GM18873 (cell line): Measurements from ENCODE around the gene VEGFA.
"Not testable (repeated sequence)": the region's sequence is repeated elsewhere in the genome, so short reads cannot be mapped to it uniquely, and the experiment has no call there.

Source experiments
- ATAC-seq: cut with Tn5 transposase; IDR thresholded peaks from one replicate; pipeline ENCODE4 v1.9.1; 2021; ENCODE audit warnings: mild to moderate bottlenecking, moderate library complexity, moderate number of reproducible peaks; ENCODE audit not compliant: unreplicated experiment, low FRiP score

The VEGFA gene

GRCh38 chr6:43817192-43817591, 47.2 kb downstream of the VEGFA start:
- ATAC-seq, result no peak

GRCh38 chr6:43818973-43819372, 49.0 kb downstream of the VEGFA start:
- not testable (repeated sequence) for ATAC-seq

DNA sequence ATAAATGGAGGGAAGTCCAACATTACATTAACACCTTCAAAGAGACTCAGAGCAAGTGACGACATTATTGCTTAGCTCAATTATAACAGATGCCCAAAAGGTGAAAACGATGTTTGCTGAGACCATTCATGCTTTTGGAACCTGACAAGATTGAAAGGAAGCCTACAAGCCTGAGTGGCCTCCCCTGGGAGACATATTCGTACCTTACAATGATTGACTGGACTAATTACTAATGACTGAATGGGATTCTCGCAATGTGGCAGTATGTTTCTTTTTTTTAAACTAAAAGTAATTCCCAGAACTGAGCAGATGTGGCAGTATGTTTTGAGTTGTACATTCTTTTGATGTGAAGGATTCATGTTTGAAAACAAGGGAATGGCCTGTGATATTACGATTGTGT, 49.9 kb downstream of the VEGFA start:
- no peak for ATAC-seq

GRCh38 chr6:43820486-43820885, 50.5 kb downstream of the VEGFA start:
- no peak for ATAC-seq

DNA sequence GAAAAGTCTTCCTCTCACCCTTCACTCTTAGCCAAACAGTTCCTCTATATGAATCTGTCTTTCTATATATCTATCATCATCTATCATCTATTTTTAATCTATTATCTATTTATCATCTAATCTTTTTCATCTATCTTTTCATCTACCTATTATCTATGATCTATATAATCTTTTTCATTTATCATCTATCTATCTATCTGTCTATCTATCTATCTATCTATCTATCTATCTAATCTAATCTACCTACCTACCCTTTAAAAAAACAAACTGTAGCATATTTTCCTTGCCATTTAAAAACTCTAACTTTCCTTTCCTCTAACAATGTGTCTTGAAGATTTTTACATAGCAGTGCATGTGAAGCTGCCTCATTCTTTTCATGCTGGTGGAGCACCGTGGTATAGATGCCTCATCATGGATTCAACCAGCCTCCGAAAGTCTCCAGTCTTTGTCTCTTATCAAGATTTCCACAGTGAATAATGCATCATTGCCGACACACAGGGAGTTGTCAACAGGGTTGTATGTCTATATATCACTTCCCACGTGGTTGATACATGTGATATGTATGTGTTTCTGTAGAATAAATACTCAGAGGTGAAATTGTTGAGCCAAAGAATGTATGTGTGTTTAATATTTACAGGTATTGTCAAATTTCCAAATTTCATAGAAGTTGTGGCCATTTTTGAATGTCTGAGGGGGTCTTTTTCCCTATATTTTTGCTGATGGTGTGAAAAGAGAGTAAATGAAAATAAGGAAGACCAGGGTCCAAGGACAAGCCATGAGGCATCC, 51.3 kb downstream of the VEGFA start:
- ATAC-seq, result no peak

GRCh38 chr6:43823390-43823789, 53.4 kb downstream of the VEGFA start:
- ATAC-seq, result no peak

DNA sequence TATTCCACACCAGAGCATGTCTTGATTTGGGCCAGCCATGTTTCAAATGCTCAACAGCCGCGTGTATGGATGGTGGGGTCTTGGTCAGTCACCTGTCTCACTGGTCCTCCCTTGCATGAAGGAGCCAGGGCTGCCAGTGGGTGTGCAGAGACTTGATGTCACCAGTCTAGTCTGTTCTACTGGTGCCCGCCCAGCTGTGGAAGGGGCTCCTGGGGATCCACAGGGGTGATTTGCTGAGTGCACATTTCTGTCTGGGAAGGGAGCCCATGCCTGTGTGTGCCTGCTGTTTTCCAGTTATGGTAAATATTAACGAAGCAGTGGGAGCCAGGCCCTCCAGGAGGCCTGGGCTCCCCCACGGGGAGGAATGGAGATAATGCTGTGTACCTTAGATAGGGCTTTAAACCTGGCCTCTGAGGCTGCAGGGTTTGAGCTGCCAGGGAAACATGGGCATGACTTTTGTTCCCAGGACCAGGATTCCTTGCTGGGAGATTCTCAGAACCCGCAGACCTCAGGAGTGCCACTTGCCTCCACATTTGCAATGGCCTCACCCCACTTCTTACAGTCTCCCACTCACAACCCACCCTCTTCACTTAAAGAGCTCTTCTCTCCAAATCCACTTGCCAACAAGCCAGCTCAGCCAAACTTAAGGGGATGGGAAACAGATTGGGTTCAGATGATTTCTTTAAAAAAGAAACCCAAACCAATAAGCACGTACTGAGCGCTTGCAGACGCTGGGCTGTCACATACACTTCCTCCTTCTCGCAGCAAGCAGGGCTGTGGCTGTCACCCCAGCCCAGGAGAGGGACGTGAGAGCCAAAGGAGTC, 54.1 kb downstream of the VEGFA start:
- ATAC-seq, result no peak

DNA sequence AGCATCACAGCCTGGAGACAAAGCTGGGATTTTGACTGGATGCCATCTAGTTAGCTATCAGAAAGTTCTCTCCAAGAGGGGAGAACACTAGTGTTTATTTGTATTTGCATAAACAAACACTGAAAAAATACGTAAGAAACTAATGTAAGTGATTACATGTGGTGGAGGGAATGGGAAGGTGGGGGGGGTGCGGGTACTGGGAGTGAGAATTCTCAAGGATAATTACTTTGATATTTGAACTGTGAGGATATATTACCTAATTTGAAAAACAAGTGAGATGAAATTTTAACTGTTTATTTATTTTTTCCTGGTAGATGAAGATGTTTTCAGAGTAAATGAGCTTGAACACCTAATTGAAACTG, 54.7 kb downstream of the VEGFA start:
- ATAC-seq, result no peak

DNA sequence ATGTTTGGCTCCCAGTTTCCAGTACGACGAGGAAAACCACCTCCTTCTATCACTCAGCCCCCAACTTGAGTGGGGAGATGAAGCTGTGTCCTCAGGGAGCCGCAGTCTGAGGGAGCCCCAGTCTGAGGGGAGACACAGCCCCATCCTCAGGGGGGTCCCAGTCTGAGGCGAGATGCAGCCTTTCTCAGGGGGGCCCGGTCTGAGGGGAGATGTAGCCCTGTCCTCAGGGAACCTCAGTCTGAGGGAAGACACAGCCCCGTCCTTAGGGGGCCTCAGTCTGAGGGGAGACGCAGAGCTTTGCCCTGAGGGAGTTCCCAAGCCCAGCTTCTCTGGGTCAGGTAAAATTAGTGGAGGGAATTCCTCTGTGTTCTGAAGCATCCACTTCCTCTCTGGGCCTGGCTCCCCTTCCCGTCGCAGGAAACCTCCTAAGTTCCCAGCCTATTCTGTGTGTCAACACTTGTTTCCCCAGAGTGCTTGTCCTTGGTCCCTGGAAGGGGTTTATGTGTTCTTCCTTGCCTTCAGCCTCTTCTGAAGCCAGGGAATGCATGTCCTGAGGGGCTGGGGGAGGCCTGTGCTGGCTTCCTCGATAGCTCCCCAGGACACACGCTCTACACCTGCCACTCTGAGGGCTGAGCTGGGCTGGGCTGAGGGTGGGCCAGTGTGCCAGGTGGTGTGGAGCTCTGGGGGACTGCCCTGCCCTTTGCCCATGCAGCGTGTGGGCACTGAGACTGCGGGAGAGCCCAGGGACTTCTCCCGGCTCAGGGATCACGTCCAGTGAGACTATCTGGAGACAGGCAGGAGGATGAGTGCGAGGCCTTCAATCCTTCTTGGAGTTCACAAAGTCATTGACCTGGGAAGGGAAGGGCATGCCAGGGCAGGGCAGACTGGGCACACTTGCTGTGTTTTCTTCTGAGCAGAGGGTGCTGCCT, 55.4 kb downstream of the VEGFA start:
- no peak for ATAC-seq

DNA sequence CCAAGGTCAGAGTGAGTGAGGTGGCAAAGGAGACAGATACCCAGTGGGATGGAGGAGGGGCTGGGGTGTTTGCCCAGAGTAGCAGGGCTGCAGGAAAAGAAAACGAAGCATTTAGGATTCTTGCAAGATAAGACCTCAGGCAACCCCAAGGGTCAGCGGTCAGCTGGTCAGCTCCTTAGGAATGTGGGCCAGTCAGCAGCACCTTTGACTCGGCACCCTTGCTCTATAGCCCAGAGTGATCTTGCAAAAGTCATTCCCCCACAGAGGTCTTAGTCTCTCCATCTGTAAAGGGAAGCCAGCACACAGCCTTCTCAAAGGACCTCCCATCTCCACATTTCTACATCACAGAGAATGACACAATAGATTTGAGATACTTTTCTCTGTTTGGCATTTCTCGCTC, 56.7 kb downstream of the VEGFA start:
- no peak for ATAC-seq

GRCh38 chr6:43827898-43828297, 57.9 kb downstream of the VEGFA start:
- no peak for ATAC-seq

- ATAC-seq, result no peak
These were observed 58.7 kb downstream of the VEGFA start for GRCh38 chr6:43828711-43829110.

GRCh38 chr6:43829470-43829869, 59.5 kb downstream of the VEGFA start:
- no peak for ATAC-seq

DNA sequence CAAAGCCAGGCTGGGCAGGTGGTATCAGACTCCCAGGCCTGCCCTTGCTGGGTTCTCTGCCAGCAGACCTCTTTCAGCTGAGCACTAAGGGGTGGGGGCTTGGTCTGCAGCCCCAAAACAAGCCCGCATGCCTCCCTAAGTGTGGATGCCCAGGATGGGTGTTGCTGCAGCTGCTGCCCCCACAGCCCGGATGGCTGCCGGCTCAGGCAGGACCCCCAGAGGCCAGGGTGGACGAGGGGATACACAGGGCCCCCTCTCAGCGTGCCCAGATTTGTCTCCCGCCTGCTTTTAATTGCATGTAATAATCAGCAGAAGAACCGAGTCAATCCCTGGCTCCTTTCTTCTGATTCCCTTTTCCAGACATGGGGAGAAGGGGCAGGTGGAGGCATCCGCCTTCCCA, 60.8 kb downstream of the VEGFA start:
- ATAC-seq, result no peak

DNA sequence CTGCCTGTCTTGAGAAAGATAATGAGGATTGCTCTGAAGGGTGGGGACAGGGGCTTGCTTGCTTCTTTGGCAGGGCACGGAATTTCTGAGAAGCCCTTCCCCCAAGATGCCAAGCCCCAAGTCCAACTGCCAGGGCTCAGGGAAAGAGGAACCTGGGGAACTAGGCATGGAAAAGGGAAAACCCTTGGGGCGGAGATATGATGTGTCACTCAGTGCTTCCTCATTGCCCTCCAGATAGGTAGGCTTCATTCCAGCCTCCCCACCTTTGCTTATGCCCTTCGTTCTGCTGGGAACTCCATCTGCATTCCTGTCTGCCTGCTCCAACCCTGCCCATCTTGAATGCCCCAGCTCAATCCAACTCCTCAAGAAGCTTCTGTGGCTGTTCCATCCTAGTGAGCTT, 61.2 kb downstream of the VEGFA start:
- ATAC-seq, result no peak

DNA sequence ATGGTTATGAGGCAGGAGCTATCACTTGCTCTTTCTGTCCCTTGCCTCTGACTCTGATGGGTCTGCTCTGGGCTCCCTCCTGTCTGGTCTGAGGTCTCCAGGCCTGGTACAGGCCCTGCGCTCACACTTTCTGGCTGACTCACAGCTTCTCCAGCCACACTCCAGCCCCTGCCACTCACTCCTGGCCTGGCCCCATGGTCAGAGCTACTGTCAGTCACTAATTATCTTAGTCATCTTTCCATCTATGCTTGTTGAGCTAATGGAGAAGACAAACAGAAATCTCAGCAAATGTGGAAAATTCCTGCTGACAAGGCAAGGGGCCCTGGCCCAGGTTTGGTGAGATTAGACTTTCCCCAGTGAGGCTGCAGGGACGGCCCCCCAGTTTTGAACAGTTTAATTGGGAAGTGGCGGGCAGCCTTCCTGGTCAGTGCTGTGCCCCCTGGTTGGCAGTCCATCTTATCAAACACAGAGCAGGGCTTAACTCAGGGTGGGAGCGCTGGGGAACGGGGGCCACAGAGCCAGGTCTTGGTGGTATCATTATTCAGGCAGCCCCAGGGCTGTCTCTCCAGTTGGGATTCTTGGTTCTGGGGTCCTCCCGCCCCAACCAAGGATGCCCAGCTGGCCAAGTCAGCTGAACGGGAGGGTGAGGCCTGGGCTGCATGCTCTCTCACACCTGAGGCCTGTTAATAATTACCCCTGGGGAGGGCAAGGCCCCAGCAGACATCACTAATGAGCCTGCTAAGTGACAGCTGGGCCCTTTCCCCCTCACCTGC, 63.4 kb downstream of the VEGFA start:
- no peak for ATAC-seq

GRCh38 chr6:43833996-43834390, 64.0 kb downstream of the VEGFA start:
- ATAC-seq, result no peak

GRCh38 chr6:43834528-43835155, 64.6 kb downstream of the VEGFA start:
- ATAC-seq, result no peak

DNA sequence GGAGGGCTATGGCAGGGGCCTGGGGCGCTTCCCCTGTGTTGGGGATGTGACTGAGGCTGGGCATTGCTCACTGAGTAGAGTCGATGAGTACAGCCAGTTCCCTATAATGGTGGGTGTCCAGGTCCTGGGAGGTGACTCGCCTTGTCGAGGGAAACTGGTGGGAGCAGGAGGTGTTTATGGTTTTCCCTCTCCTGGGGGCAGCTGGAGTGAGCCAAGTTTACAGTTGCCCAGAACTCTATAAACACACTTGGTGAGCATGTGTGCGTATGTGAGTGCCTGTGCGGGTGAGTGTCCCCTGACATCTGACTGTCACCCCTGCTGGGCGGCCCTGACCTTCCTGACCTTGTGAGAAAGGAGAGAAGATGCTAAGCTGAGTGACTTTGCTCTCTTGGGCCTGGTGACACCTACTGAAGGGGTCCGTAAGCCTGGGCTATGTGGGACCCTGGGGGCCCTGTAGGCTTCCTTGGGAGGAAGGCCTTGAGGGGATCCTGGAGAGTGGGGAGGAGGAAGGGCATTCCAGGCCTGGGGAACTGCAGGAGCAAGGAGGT, 65.9 kb downstream of the VEGFA start:
- ATAC-seq, result no peak
